HTR-8/SVneo (cell line): ENCODE results near the gene H6PD.

Experiments used
- DNase-seq: peaks from one replicate; pipeline ENCODE4 v3.0.0; 2011; ENCODE audit warnings: low spot score, mixed read lengths; ENCODE audit not compliant: insufficient read length
- FAIRE-seq: peaks from 2 replicates; lab custom pipeline; 2011; peaks lifted over from hg19 to GRCh38; lab: Jason Lieb, UNC

Gene H6PD

GRCh38 chr1:9234223-9235095, at the start of gene H6PD:
TSS of gene H6PD (plus strand) at chr1:9234774. CDS start at chr1:9244935, 10,161 bp downstream.
- DNase-seq (peak; percentile 85), FAIRE-seq (no peak)

GRCh38 chr1:9186082-9186859, 48.3 kb upstream of the H6PD start:
- no peak for DNase-seq
- FAIRE-seq, result no peak

- FAIRE-seq, result no peak
- no peak for DNase-seq
Measured at GRCh38 chr1:9187004-9187403, 47.6 kb upstream of the H6PD start.

GRCh38 chr1:9190234-9190633, 44.3 kb upstream of the H6PD start:
- no peak for DNase-seq
- no peak for FAIRE-seq

- FAIRE-seq (no peak), DNase-seq (no peak)
Measured at GRCh38 chr1:9191231-9191630, 43.3 kb upstream of the H6PD start.

GRCh38 chr1:9192578-9193232, 41.9 kb upstream of the H6PD start:
- no peak for FAIRE-seq
- DNase-seq, result no peak

GRCh38 chr1:9193233-9193625, 41.3 kb upstream of the H6PD start:
- DNase-seq (no peak), FAIRE-seq (no peak)

- DNase-seq (no peak), FAIRE-seq (no peak)
Measured at GRCh38 chr1:9194024-9194423, 40.5 kb upstream of the H6PD start.

- no peak for DNase-seq
- no peak for FAIRE-seq
Measured at GRCh38 chr1:9195651-9196050, 38.9 kb upstream of the H6PD start.

GRCh38 chr1:9196129-9197040, 38.2 kb upstream of the H6PD start:
- peak; percentile 36 for FAIRE-seq

GRCh38 chr1:9197186-9198099, 37.1 kb upstream of the H6PD start:
- DNase-seq (no peak), FAIRE-seq (no peak)

More at GRCh38 chr1:9196129-9197040, 38.2 kb upstream of the H6PD start:
- DNase-seq, result peak; percentile 46

GRCh38 chr1:9198538-9199361, 35.8 kb upstream of the H6PD start:
- DNase-seq (no peak), FAIRE-seq (no peak)

- no peak for FAIRE-seq
- DNase-seq, result no peak
Measured at GRCh38 chr1:9200441-9200840, 34.1 kb upstream of the H6PD start.

GRCh38 chr1:9201401-9202239, 33.0 kb upstream of the H6PD start:
- FAIRE-seq (peak; percentile 85), DNase-seq (no peak)

- FAIRE-seq (no peak), DNase-seq (no peak)
Measured at GRCh38 chr1:9202240-9202870, 32.2 kb upstream of the H6PD start.

GRCh38 chr1:9203511-9203982, 31.0 kb upstream of the H6PD start:
- DNase-seq, result no peak
- no peak for FAIRE-seq
